ENCODE data around the gene MEIS1. TPM values are rescaled to one million over a fixed set of nuclear protein-coding genes. Genes with fewer than 3 reads are reported as not detected.

The MEIS1 gene
- total RNA-seq, 3 donors from 2014 or later: 23.0 to 37.9 (median 37.0) TPM

GRCh38 chr2:66521291-66521922 is 86.5 kb downstream of the MEIS1 start:
- no peak for DNase-seq (ENCODE audit: low spot score in 2 of 2)
- no peaks in the 10 kb centered on the region for H3K4me1 ChIP-seq
- intact Hi-C loops (cut with DNase I; ENCODE audit: low total_unique reads): no loop called here
- no peak overlapping the region for H3K4me3 ChIP-seq
- no peak overlapping the region for H3K27ac ChIP-seq
- H3K9me3 ChIP-seq: no peaks in the 10 kb centered on the region
- TF ChIP-seq, protein P1, sequence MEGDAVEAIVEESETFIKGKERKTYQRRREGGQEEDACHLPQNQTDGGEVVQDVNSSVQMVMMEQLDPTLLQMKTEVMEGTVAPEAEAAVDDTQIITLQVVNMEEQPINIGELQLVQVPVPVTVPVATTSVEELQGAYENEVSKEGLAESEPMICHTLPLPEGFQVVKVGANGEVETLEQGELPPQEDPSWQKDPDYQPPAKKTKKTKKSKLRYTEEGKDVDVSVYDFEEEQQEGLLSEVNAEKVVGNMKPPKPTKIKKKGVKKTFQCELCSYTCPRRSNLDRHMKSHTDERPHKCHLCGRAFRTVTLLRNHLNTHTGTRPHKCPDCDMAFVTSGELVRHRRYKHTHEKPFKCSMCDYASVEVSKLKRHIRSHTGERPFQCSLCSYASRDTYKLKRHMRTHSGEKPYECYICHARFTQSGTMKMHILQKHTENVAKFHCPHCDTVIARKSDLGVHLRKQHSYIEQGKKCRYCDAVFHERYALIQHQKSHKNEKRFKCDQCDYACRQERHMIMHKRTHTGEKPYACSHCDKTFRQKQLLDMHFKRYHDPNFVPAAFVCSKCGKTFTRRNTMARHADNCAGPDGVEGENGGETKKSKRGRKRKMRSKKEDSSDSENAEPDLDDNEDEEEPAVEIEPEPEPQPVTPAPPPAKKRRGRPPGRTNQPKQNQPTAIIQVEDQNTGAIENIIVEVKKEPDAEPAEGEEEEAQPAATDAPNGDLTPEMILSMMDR (IDR thresholded peaks at IDR 0.05): no peak
- TF ChIP-seq POLR2AphosphoS5 (IDR thresholded peaks at IDR 0.05) (no peak), POLR2A (IDR thresholded peaks at IDR 0.05) (no peak)
- H3K27me3 ChIP-seq: no peaks in the 10 kb centered on the region
- no peaks in the 10 kb centered on the region for H3K36me3 ChIP-seq

DNA sequence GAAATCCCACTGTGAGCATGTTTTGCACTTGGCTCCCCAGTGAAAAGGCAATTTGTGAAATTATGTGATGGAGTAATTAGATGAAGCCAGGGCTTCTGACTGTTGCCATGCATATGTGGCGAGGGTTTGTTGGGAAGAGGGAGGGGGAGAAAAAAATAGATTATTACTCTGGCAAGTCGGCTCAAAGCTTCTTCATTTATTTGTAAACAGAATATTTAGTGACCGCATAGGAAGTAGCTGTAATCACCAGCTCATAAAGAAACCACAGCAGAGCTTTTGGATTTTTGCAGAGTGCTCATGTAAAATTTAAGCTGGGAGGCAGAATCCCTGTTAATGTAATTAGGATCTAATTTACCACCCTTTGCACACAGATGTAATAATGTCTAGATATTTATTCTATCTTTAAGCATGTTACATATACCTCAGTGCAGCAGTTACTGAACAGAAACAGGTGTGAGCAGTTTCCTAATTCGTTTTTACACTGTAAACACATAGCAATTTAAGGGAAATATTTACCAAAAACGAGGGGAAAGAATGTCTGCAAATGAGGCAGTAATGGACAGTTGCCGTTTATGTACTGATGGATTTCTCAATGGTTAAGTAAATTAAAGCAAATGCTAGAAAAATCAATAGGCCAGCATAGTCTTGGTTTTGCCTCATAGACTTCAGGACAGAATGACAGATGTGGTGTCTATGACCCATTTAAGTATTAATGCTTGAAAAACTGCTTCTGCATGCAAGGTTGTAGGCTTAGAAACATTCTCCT is 87.9 kb downstream of the MEIS1 start:
- intact Hi-C loops (cut with DNase I; ENCODE audit: low total_unique reads): no loop called here
- H3K4me1 ChIP-seq: no peaks in the 10 kb centered on the region
- DNase-seq (ENCODE audit: low spot score in 2 of 2): no peak
- H3K4me3 ChIP-seq: no peak overlapping the region
- TF ChIP-seq, protein P1 (IDR thresholded peaks at IDR 0.05): no peak
- TF ChIP-seq POLR2AphosphoS5 (IDR thresholded peaks at IDR 0.05) (no peak), POLR2A (IDR thresholded peaks at IDR 0.05) (no peak)
- no peaks in the 10 kb centered on the region for H3K27me3 ChIP-seq
- H3K27ac ChIP-seq: no peak overlapping the region
- H3K36me3 ChIP-seq: no peaks in the 10 kb centered on the region
- H3K9me3 ChIP-seq: no peaks in the 10 kb centered on the region

- DNase-seq (ENCODE audit: low spot score in 2 of 2): no peak
- H3K27me3 ChIP-seq: no peaks in the 10 kb centered on the region
- TF ChIP-seq, protein P1 (IDR thresholded peaks at IDR 0.05): no peak
- TF ChIP-seq POLR2AphosphoS5 (IDR thresholded peaks at IDR 0.05) (no peak), POLR2A (IDR thresholded peaks at IDR 0.05) (no peak)
- no peaks in the 10 kb centered on the region for H3K36me3 ChIP-seq
- no peak overlapping the region for H3K27ac ChIP-seq
- no peaks in the 10 kb centered on the region for H3K4me1 ChIP-seq
- intact Hi-C loops (cut with DNase I; ENCODE audit: low total_unique reads): no loop called here
- no peaks in the 10 kb centered on the region for H3K9me3 ChIP-seq
- no peak overlapping the region for H3K4me3 ChIP-seq
Measured at GRCh38 chr2:66523377-66523969, 88.5 kb downstream of the MEIS1 start.

DNA sequence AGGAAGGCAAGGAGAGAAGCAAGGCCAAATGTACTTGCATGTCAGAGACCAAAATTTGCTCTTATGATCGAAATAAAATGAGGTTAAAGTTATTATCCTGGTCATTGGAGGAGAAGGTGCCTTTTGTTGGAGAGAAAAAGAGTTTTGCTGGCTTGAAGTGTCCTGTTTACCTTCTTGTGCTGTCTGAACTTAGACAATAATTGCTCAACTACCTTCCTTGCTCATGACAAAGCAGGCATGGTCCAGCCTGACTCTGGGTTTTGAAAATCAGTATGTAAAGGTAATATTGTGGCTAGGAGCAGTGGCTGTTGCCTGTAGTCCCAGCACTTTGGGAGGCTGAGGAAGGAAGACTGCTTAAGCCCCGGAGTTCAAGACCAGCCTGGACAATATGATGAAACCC is 89.1 kb downstream of the MEIS1 start:
- Histone ChIP-seq H3K27me3 (no peaks in the 10 kb centered on the region), H3K27ac (no peak overlapping the region), H3K4me3 (no peak overlapping the region), H3K4me1 (no peaks in the 10 kb centered on the region), H3K9me3 (no peaks in the 10 kb centered on the region), H3K36me3 (no peaks in the 10 kb centered on the region)
- intact Hi-C loops (cut with DNase I; ENCODE audit: low total_unique reads): no loop called here
- DNase-seq (ENCODE audit: low spot score in 2 of 2): no peak
- TF ChIP-seq, protein P1 (IDR thresholded peaks at IDR 0.05): no peak
- no peak for TF ChIP-seq POLR2AphosphoS5 (IDR thresholded peaks at IDR 0.05)
- no peak for TF ChIP-seq POLR2A (IDR thresholded peaks at IDR 0.05)

DNA sequence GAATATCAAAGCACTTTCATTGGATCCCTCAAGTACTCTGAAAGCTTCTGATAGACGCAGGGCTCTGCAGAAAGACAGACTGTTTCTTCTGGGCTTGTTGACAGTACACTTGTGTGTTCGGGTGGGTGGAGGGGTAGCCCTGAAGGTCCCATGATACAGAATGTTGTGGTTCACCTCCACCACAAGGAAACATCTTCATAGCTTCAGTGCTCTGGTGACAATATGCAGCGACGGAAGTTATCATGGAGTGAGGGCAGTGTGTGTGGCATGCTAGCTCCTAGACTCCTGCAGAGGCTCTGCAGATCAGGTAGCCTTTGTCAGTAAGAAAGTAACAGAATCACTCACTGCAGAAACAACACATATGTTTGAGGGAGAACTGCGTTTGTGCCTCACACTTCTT is 90.7 kb downstream of the MEIS1 start:
- Histone ChIP-seq H3K9me3 (no peaks in the 10 kb centered on the region), H3K27me3 (no peaks in the 10 kb centered on the region), H3K36me3 (no peaks in the 10 kb centered on the region), H3K27ac (no peak overlapping the region), H3K4me3 (no peak overlapping the region), H3K4me1 (no peaks in the 10 kb centered on the region)
- intact Hi-C loops (cut with DNase I; ENCODE audit: low total_unique reads): no loop called here
- TF ChIP-seq POLR2AphosphoS5 (IDR thresholded peaks at IDR 0.05) (no peak), POLR2A (IDR thresholded peaks at IDR 0.05) (no peak)
- TF ChIP-seq, protein P1 (IDR thresholded peaks at IDR 0.05): no peak
- no peak for DNase-seq (ENCODE audit: low spot score in 2 of 2)
